Activated CD8-positive, alpha-beta T cell treated with anti-CD3 and anti-CD28 coated beads for 36 hours (primary cell): ENCODE results near the gene RASGRP3. TPM values are rescaled to one million over a fixed set of nuclear protein-coding genes. Genes with fewer than 3 reads are reported as not detected.

Source experiments
- ATAC-seq: fragments of 200-7000 bp; cut with Tn5 transposase; one replicate; pipeline ENCODE4 v1.10.0; 2021; ENCODE audit warnings: mild to moderate bottlenecking, moderate library complexity
- CTCF ChIA-PET: fragments of 350-600 bp; sonication (Branson Sonifier 250); formaldehyde crosslinking; loops from one replicate; lab custom pipeline; 2021; ENCODE audit warnings: antibody characterized with exemption; lab: Charles Lee
- POLR2A ChIA-PET: fragments of 350-600 bp; sonication (Branson Sonifier 250); formaldehyde crosslinking; loops from one replicate; lab custom pipeline; 2021; ENCODE audit warnings: antibody characterized with exemption; lab: Charles Lee
- DNase-seq: peaks from one replicate; pipeline ENCODE4 v3.0.0-alpha.2; 2020
- H3K27ac Mint-ChIP-seq: one replicate; pipeline ENCODE4 v1.8.0; 2021; ENCODE audit warnings: mild to moderate bottlenecking, mixed read lengths
- H3K27me3 Mint-ChIP-seq: one replicate; pipeline ENCODE4 v1.8.0; 2021; ENCODE audit warnings: mixed read lengths
- H3K36me3 Mint-ChIP-seq: one replicate; pipeline ENCODE4 v1.8.0; 2021; ENCODE audit warnings: low read depth, mixed read lengths
- H3K4me1 Mint-ChIP-seq: one replicate; pipeline ENCODE4 v1.8.0; 2021; ENCODE audit warnings: low read depth, mixed read lengths
- H3K4me3 Mint-ChIP-seq: one replicate; pipeline ENCODE4 v1.8.0; 2021; ENCODE audit warnings: mild to moderate bottlenecking, moderate library complexity, mixed read lengths
- H3K9me3 Mint-ChIP-seq: one replicate; pipeline ENCODE4 v1.8.0; 2021; ENCODE audit warnings: mixed read lengths
- intact Hi-C: fragments of 100-400 bp; cut with micrococcal nuclease; formaldehyde crosslinking; loops from one replicate; pipeline ENCODE4 v1.10.0; 2022
- total RNA-seq, 2 experiments: library from RNA; stranded (reverse); gene quantifications; one replicate each; pipeline ENCODE4 v1.2.3, GENCODE V29; 2021
- TF ChIP-seq, protein P1 (sequence below): fragments of 200-600 bp; IDR thresholded peaks from one replicate; pipeline ENCODE4 v1.8.0; 2022; ENCODE audit warnings: antibody characterized with exemption, mild to moderate bottlenecking

Gene RASGRP3
- total RNA-seq, 2 experiments from 2014 or later = 0.98 to 1.6 TPM

DNA sequence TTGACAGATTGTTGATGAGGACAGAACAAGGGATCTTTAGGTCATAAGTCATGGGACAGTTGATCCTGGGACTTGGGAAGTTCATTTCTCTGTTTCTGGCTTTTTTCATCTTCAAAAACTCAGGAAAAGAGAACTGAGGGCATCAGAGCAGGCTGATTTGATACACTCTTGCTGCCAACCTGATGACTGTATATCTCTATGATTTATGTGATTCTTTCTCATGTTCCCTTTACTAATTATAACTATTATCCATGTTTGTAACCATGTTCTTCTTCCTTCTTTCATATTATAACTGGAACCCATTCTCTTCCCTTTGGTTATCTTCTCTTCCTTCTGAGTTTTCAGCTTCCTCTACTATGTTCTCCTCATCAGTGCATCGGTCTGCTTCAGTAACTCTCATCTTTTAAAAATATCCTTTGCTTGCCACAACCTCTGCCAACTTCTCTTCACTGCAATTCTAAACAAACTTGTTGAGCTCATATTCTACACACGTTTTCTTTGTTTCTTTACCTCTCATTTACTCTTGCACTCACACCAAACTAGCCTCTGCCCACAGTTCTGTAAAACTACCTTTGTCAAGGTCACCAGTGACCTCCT is 13.5 kb downstream of the RASGRP3 start:
- DNase-seq (no peak), ATAC-seq (no peak)
- POLR2A ChIA-PET = interaction anchor here (1.0 kb wide), 1 partner anchor 14 kb away, joined by 6 read pairs; the partner anchor contains the start of gene RASGRP3
- Mint-ChIP-seq H3K27ac (no peak overlapping the region), H3K4me3 (no peak overlapping the region), H3K27me3 (peaks cover 3% of the 10 kb centered on the region), H3K9me3 (peaks cover 2% of the 10 kb centered on the region), H3K4me1 (peaks cover 10% of the 10 kb centered on the region), H3K36me3 (no peaks in the 10 kb centered on the region)
- intact Hi-C loops = no loop called here
- CTCF ChIA-PET = interaction anchor here (1.2 kb wide), 1 partner anchor 10 kb away, joined by 3 read pairs; no protein-coding TSS in a partner anchor
- TF ChIP-seq, protein P1, sequence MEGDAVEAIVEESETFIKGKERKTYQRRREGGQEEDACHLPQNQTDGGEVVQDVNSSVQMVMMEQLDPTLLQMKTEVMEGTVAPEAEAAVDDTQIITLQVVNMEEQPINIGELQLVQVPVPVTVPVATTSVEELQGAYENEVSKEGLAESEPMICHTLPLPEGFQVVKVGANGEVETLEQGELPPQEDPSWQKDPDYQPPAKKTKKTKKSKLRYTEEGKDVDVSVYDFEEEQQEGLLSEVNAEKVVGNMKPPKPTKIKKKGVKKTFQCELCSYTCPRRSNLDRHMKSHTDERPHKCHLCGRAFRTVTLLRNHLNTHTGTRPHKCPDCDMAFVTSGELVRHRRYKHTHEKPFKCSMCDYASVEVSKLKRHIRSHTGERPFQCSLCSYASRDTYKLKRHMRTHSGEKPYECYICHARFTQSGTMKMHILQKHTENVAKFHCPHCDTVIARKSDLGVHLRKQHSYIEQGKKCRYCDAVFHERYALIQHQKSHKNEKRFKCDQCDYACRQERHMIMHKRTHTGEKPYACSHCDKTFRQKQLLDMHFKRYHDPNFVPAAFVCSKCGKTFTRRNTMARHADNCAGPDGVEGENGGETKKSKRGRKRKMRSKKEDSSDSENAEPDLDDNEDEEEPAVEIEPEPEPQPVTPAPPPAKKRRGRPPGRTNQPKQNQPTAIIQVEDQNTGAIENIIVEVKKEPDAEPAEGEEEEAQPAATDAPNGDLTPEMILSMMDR = no peak

DNA sequence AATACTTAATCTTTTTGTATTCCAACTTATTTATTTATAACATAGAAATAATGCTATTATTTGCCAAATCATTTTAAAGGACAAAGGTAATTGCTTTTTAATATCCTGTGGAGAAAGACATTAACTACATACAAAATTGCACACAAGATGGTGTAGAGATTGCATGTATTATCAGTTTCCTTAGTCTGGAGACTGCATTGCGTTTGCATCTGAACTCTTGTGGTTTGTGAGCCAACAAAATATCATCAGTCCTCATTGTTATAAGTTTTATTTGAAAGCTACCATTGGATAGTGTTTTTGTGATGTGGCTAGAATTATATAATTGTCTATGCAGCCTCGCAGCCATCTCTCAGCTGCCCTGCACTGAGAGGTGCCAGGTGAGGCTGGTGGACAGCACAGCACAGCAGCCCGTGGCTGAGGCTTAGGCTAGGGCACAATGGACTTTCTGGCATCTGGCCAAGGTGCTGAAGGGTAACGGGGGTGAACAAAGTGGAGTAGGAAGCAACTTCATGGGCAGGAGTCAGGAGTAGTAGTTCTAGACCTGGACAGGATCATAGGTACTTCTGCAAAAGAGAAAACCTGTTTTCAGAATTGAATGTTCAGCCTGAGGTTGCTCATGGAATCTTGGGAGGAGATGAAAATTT is 15.1 kb downstream of the RASGRP3 start:
- intact Hi-C loops = no loop called here
- Mint-ChIP-seq H3K27me3 (peaks cover 5% of the 10 kb centered on the region), H3K27ac (no peak overlapping the region), H3K4me1 (peaks cover 18% of the 10 kb centered on the region), H3K9me3 (peaks cover 1% of the 10 kb centered on the region), H3K4me3 (no peak overlapping the region), H3K36me3 (no peaks in the 10 kb centered on the region)
- CTCF ChIA-PET = no interaction called here
- POLR2A ChIA-PET = no interaction called here
- no peak for ATAC-seq
- TF ChIP-seq, protein P1 = no peak
- DNase-seq = no peak

DNA sequence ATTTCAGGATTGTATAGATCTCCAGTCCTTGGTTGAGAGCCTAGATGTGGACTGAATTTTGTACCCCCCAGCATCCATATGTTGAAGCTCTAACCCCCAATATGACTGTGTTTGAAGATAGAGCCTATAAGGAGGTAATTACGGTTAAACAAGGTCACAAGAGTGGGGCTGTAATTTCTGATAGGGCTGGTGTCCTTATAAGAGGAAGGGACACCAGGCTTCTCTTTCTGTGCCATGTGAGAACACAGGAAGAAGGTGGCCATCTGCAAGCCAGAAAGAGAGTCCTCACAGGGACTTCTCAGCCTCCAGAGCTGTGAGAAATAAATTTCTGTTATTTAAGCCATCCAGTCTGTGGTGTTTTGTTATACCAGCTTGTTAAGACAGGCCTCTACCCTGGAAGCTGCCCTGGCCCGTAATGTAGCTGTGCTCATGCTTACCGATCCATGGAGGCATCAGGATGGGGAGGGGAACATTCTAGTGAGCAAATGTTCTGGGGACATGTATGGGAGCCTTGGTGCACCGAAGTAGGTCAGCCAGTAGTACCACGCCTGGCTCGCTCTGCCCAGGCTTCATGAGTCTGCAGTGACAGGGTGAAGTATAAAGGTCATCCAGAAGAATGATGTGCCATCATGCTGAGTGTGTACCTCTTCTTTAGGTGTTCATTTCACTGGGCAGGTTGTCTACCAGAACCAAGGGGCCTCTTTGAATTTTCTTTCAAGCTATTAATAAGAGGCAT is 16.1 kb downstream of the RASGRP3 start:
- Mint-ChIP-seq H3K27me3 (peaks cover 5% of the 10 kb centered on the region), H3K9me3 (no peaks in the 10 kb centered on the region), H3K36me3 (no peaks in the 10 kb centered on the region), H3K4me3 (no peak overlapping the region), H3K4me1 (peaks cover 22% of the 10 kb centered on the region), H3K27ac (no peak overlapping the region)
- ChIA-PET CTCF (interaction anchor here (1.5 kb wide), 1 partner anchor 91 kb away, joined by 7 read pairs; no protein-coding TSS in a partner anchor), POLR2A (interaction anchor here (1.1 kb wide), 1 partner anchor 12 kb away, joined by 3 read pairs; no protein-coding TSS in a partner anchor)
- intact Hi-C loops = no loop called here
- TF ChIP-seq, protein P1 = no peak
- ATAC-seq (no peak), DNase-seq (no peak)

DNA sequence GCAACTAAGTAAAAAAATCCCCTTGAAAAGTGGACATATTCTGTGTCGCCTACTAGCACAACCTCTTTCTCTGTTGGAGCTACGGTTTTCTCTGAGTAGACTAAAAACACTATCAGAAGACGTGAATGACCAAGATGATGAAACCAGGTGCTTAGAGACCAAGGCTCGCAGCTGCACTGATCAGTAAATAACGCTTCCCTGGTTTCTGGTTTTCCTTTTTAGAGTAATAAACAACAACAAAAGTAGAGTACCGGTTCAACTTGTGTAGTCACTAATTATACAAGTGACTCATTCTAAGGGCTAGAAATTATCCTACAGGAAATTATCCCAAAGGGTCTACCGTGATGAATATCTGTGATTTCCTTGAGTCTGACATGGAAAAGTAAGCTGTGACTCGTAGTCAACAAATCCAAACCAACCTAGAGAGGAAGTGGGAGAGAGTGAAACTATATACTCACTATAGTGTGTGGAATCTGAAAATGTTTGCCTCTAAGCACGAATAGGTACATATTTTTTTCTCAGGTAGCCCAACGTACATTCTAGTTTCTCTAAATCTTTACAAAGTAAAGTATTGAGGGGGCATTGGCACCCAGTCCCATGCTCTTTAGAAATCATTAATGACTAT is 17.8 kb downstream of the RASGRP3 start:
- ATAC-seq = no peak
- Mint-ChIP-seq H3K9me3 (no peaks in the 10 kb centered on the region), H3K27ac (no peak overlapping the region), H3K27me3 (peaks cover 10% of the 10 kb centered on the region), H3K4me1 (peaks cover 23% of the 10 kb centered on the region), H3K4me3 (no peak overlapping the region), H3K36me3 (no peaks in the 10 kb centered on the region)
- ChIA-PET POLR2A (no interaction called here), CTCF (interaction anchor here (1.0 to 2.3 kb wide), 4 partner anchors 17 to 82 kb away, joined by 3 to 16 read pairs (median 3); partner anchors contain the start of gene RASGRP3)
- TF ChIP-seq, protein P1 = no peak
- intact Hi-C loops = no loop called here
- DNase-seq = no peak
